GM12892 (cell line): ENCODE data around the gene ZSCAN21.

ENCODE experiments used
- POLR2AphosphoS5 ChIP-seq: IDR thresholded peaks from 2 replicates; pipeline ENCODE4 v1.6.1; 2011; ENCODE audit warnings: low read depth, low read length, control low read depth
- TAF1 ChIP-seq: IDR thresholded peaks from 2 replicates; pipeline ENCODE4 v1.6.1; 2011; ENCODE audit warnings: low read depth, mild to moderate bottlenecking, control low read depth, low read length, borderline replicate concordance

GRCh38 chr7:100087055-100087750 lies 37.6 kb downstream of the ZSCAN21 start:
- no peak for TF ChIP-seq POLR2AphosphoS5
- no peak for TF ChIP-seq TAF1
